Bronchial epithelial cell (primary cell): ENCODE data around the gene RBM26. TPM values are rescaled to one million over a fixed set of nuclear protein-coding genes. Genes with fewer than 3 reads are reported as not detected.

ENCODE experiments used
- DNase-seq: peaks from one replicate; pipeline ENCODE4 v3.0.0-alpha.2; 2010; ENCODE audit warnings: low read depth
- FAIRE-seq: peaks from 2 replicates; lab custom pipeline; 2011; peaks lifted over from hg19 to GRCh38; lab: Jason Lieb, UNC
- H3K27me3 ChIP-seq: 2 replicates; pipeline ENCODE4 v1.5.1; 2011; ENCODE audit warnings: low read length; ENCODE audit not compliant: control insufficient read depth, insufficient read depth
- H3K36me3 ChIP-seq: 2 replicates; pipeline ENCODE4 v1.5.1; 2011; ENCODE audit warnings: low read length; ENCODE audit not compliant: control insufficient read depth, insufficient read depth
- H3K4me3 ChIP-seq: 2 replicates; pipeline ENCODE4 v1.5.1; 2011; ENCODE audit warnings: mild to moderate bottlenecking, low read depth, low read length, control low read depth
- CTCF ChIP-seq: IDR thresholded peaks from 2 replicates; pipeline ENCODE4 v1.5.1; 2011; ENCODE audit warnings: mild to moderate bottlenecking, moderate library complexity, low read length, control low read depth, inconsistent platforms; ENCODE audit not compliant: insufficient read depth, severe bottlenecking
- total RNA-seq: library from RNA; depleted of rRNA; stranded (reverse); fragments of >200 nt; gene quantifications from 2 replicates; pipeline ENCODE4 v1.2.1, GENCODE V29; 2014

The RBM26 gene
- total RNA-seq, 1 donor from 2014 or later, result 13.7 TPM

GRCh38 chr13:79271616-79272015, 134.4 kb downstream of the RBM26 start:
- no peak for DNase-seq

GRCh38 chr13:79270859-79271258, 135.2 kb downstream of the RBM26 start:
- Histone ChIP-seq H3K36me3 (no peaks in the 10 kb centered on the region), H3K4me3 (no peak overlapping the region), H3K27me3 (peaks cover 1% of the 10 kb centered on the region)
- FAIRE-seq, result no peak
- DNase-seq, result no peak
- TF ChIP-seq CTCF, result no peak

More at GRCh38 chr13:79271616-79272015, 134.4 kb downstream of the RBM26 start:
- no peak for FAIRE-seq
- Histone ChIP-seq H3K27me3 (peaks cover 1% of the 10 kb centered on the region), H3K4me3 (no peak overlapping the region), H3K36me3 (no peaks in the 10 kb centered on the region)
- TF ChIP-seq CTCF, result no peak

Other genes with a start within 250 kb of the RBM26 start
- 61.7 and 80.0 TPM in 2 replicates for gene NDFIP2, start 74.9 kb upstream of the RBM26 start, total RNA-seq